Glutamatergic neuron (in vitro differentiated cells): ENCODE results near the gene RALGPS2. TPM values are rescaled to one million over a fixed set of nuclear protein-coding genes. Genes with fewer than 3 reads are reported as not detected.

ENCODE experiments used
- DNase-seq: peaks from one replicate; pipeline ENCODE4 v3.0.0; 2022
- H3K27ac Mint-ChIP-seq: one replicate; pipeline ENCODE4 v1.8.0; 2020; ENCODE audit warnings: mild to moderate bottlenecking, mixed read lengths, inconsistent platforms; ENCODE audit not compliant: unreplicated experiment
- H3K27me3 Mint-ChIP-seq: one replicate; pipeline ENCODE4 v1.8.0; 2020; ENCODE audit warnings: mild to moderate bottlenecking, moderate library complexity, mixed read lengths, inconsistent platforms; ENCODE audit not compliant: unreplicated experiment
- H3K36me3 Mint-ChIP-seq: one replicate; pipeline ENCODE4 v1.8.0; 2020; ENCODE audit warnings: mild to moderate bottlenecking, mixed read lengths, inconsistent platforms; ENCODE audit not compliant: unreplicated experiment
- H3K4me1 Mint-ChIP-seq: one replicate; pipeline ENCODE4 v1.8.0; 2020; ENCODE audit warnings: mild to moderate bottlenecking, low read depth, mixed read lengths, inconsistent platforms; ENCODE audit not compliant: unreplicated experiment
- H3K4me3 Mint-ChIP-seq: one replicate; pipeline ENCODE4 v1.8.0; 2020; ENCODE audit warnings: mild to moderate bottlenecking, mixed read lengths, inconsistent platforms; ENCODE audit not compliant: unreplicated experiment
- H3K9me3 Mint-ChIP-seq: one replicate; pipeline ENCODE4 v1.8.0; 2020; ENCODE audit warnings: mild to moderate bottlenecking, moderate library complexity, mixed read lengths, inconsistent platforms; ENCODE audit not compliant: unreplicated experiment
- total RNA-seq: library from RNA; stranded (reverse); fragmentation: NEBNext Ultra II Directional; extraction: Animal tissue kit (Norgen Biotek cat#: 25700); gene quantifications from one replicate; pipeline ENCODE4 v1.2.1, GENCODE V29; 2021; ENCODE audit not compliant: unreplicated experiment
- TF ChIP-seq, protein P1 (sequence below): fragments of 200-600 bp; sonication (generic); IDR thresholded peaks from one replicate; pipeline ENCODE4 v1.5.0; 2021; ENCODE audit not compliant: partially characterized antibody, unreplicated experiment

RALGPS2 gene
- total RNA-seq, 1 donor from 2014 or later, result 17.9 TPM

DNA sequence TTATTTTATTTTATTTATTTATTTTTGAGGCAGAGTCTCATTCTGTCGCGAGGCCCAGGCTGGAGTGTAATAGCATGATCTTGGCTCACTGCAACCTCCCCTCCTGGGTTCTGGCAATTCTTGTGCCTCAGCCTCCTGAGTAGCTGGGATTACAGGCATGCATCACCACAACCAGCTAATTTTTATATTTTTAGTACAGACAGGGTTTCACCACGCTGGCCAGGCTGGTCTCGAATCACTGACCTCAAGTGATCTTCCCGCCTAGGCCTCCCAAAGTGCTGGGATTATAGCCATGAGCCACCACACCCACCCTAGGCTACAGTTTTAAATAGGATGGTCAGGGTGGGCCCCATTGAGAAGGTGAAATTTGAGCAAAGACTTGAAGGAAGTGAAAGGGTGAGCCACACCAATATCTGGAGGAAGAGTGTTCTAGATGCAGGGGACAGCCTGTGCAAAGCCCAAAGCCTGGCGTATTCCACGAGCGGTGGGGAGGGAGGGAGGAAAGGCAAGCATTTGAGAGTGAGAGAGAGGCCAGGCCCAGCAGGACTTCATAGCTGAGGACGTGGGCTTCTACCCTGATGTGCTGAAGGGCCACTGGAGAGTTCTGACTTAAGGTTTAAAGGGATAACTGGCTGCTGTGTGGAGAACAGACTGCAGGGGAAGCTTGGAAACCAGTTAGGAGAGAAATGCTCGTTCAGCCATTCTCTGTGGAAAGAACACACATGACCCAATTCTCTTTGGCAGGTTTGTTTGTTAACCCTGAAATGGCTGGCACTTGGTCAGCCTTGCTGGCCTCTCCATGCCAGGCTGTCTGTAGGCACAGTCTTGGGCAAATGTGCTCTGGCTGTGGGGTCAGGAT lies 238.0 kb downstream of the RALGPS2 start:
- Mint-ChIP-seq H3K4me1 (peaks cover 3% of the 10 kb centered on the region), H3K4me3 (no peak overlapping the region), H3K36me3 (no peaks in the 10 kb centered on the region), H3K27me3 (peaks cover 4% of the 10 kb centered on the region), H3K27ac (no peak overlapping the region), H3K9me3 (peaks cover 7% of the 10 kb centered on the region)
- no peak for DNase-seq
- TF ChIP-seq, protein P1, sequence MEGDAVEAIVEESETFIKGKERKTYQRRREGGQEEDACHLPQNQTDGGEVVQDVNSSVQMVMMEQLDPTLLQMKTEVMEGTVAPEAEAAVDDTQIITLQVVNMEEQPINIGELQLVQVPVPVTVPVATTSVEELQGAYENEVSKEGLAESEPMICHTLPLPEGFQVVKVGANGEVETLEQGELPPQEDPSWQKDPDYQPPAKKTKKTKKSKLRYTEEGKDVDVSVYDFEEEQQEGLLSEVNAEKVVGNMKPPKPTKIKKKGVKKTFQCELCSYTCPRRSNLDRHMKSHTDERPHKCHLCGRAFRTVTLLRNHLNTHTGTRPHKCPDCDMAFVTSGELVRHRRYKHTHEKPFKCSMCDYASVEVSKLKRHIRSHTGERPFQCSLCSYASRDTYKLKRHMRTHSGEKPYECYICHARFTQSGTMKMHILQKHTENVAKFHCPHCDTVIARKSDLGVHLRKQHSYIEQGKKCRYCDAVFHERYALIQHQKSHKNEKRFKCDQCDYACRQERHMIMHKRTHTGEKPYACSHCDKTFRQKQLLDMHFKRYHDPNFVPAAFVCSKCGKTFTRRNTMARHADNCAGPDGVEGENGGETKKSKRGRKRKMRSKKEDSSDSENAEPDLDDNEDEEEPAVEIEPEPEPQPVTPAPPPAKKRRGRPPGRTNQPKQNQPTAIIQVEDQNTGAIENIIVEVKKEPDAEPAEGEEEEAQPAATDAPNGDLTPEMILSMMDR, result no peak

DNA sequence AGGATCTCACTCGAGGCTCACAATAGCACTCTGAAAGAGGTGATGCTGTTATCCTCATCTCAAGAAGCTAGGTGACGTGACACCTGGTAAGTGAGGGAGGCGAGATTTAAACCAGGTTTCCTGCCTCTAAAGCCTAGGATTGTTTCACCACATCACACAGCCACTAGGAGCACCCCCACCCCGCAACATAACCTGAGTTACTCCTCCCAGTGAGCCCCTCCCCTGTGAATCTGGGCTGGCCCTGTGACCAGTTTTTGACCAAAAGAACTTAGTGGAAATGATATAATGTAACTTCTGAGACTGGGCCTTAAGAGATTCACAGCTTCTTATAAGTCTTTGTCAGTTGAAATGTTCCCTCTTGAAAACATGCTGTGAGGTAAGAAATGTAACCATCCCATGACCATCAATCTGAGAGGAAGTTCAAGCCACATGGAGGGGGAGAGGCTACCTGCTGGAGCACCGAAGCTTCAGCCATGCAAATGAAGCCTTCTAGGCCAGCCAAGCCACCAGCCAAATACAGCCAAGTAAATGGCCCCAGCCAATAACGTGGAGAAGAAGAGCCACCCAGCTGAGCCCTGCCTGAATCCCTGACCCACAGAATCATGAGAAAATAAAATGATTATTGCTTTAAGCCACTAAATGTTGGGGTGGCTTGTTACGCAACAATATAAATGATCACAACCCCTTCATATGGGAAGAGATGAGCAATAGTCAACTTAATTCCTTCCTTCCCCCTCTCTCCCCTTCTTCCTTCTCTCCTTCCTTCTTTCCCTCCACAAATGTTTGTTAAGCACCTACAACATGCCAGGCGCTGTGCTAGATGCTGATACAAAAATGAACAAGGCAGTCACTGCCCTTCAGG lies 239.7 kb downstream of the RALGPS2 start:
- Mint-ChIP-seq H3K4me1 (peaks cover 3% of the 10 kb centered on the region), H3K36me3 (no peaks in the 10 kb centered on the region), H3K27me3 (no peaks in the 10 kb centered on the region), H3K9me3 (peaks cover 6% of the 10 kb centered on the region), H3K27ac (no peak overlapping the region), H3K4me3 (no peak overlapping the region)
- no peak for DNase-seq
- TF ChIP-seq, protein P1, result no peak

DNA sequence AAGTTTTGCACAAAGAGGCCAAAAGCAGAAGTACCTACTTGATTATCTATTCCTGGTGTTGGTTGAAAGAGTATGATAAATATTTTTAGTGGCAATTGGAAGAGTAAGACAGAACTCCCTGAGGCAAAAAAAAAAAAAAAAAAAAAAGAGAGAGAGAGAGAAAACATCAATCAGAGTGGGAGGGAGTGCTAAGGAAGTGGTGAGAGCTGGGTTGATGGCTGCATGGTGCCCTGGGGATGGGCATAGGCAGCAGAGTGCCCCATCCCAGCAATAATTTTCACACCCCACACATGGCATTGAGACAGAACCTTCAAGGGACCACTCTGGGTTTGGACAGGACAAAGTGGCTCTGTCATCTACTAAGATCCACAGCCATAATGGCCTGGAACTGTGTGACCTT lies 241.3 kb downstream of the RALGPS2 start:
- no peaks in the 10 kb centered on the region for H3K36me3 Mint-ChIP-seq
- H3K4me3 Mint-ChIP-seq, result no peak overlapping the region
- TF ChIP-seq, protein P1, result no peak
- DNase-seq, result no peak
- H3K4me1 Mint-ChIP-seq, result no peaks in the 10 kb centered on the region
- no peak overlapping the region for H3K27ac Mint-ChIP-seq
- H3K27me3 Mint-ChIP-seq, result peaks cover 3% of the 10 kb centered on the region
- H3K9me3 Mint-ChIP-seq, result peaks cover 5% of the 10 kb centered on the region

DNA sequence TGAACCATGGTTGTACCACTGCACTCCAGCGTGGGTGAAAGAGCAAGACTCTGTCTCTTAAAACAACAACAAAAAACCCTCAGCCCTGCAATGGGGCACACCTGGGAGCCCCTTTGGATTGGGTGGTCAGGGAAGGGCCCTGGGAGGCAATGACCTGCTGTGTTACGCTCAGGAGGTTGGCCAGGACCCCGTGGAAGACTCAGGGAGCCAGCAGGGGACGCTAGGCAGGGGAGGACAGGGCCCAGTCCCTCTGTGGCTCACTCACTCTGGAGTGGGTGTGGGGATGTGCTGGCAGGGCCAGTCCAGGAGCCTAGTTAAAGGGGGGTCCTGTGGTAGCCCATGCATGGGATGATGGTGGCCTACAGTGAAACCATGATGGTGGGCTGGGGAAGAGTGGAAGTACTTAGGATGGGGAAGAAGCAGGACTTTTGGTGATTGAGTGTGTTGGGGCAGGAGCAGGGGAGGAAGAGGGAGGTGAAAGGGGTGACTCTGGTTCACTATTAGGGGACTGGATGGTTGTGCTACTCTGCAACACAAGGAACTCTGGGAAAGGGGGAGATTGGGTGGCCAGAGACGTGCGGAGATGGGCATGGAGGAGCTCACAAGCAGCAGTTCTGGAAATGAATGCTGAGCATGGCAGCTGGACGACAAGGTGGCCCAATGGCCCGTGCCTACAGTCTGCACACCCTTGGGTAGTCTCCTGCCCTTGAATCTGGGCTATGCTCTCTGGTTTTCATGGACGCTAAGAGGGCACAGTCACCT lies 244.4 kb downstream of the RALGPS2 start:
- no peak for DNase-seq
- Mint-ChIP-seq H3K27ac (no peak overlapping the region), H3K4me3 (no peak overlapping the region), H3K27me3 (peaks cover 18% of the 10 kb centered on the region), H3K4me1 (peaks cover 17% of the 10 kb centered on the region), H3K36me3 (peaks cover 6% of the 10 kb centered on the region), H3K9me3 (peaks cover 19% of the 10 kb centered on the region)
- TF ChIP-seq, protein P1, result no peak
